GM11168 (cell line): ENCODE results near the gene FRYL.
"Not testable (repeated sequence)": the region's sequence is repeated elsewhere in the genome, so short reads cannot be mapped to it uniquely, and the experiment has no call there.

Source experiments
- in situ Hi-C: fragments of 300-500 bp; cut with MboI; formaldehyde crosslinking; loops from one replicate; pipeline ENCODE4 v1.12.0; 2022; ENCODE audit warnings: low sequenced_read_pairs; ENCODE audit not compliant: unreplicated experiment

The FRYL gene

GRCh38 chr4:48787056-48787455, 7.0 kb upstream of the FRYL start:
- in situ Hi-C loops = no loop called here

- in situ Hi-C loops = no loop called here
Observed at GRCh38 chr4:48786549-48786948, 6.5 kb upstream of the FRYL start.

GRCh38 chr4:48785302-48785701, 5.2 kb upstream of the FRYL start:
- in situ Hi-C loops = no loop called here

- in situ Hi-C loops = no loop called here
Observed at GRCh38 chr4:48781968-48782367, 1.9 kb upstream of the FRYL start.

GRCh38 chr4:48780865-48781214, 761 bp upstream of the FRYL start:
- in situ Hi-C loops = no loop called here

- in situ Hi-C loops = no loop called here
Observed at GRCh38 chr4:48779095-48779997, 733 bp downstream of the FRYL start.

GRCh38 chr4:48778431-48779094, 1.5 kb downstream of the FRYL start:
- in situ Hi-C loops = no loop called here

- in situ Hi-C loops = no loop called here
Observed at GRCh38 chr4:48777739-48778138, 2.3 kb downstream of the FRYL start.

GRCh38 chr4:48774760-48775710, 5.0 kb downstream of the FRYL start:
- in situ Hi-C loops = no loop called here

- in situ Hi-C loops = no loop called here
Observed at GRCh38 chr4:48772556-48772955, 7.5 kb downstream of the FRYL start.

GRCh38 chr4:48767055-48767929, 12.8 kb downstream of the FRYL start:
- in situ Hi-C loops = loop anchor here (10.0 kb wide), 1 partner anchor 632 kb away; the partner anchor contains the start of gene TXK

- in situ Hi-C loops = loop anchor here (10.0 kb wide), 1 partner anchor 631 kb away; the partner anchor contains the start of gene TXK
Observed at GRCh38 chr4:48766131-48766792, 13.8 kb downstream of the FRYL start.

GRCh38 chr4:48762408-48762807, 17.7 kb downstream of the FRYL start:
- in situ Hi-C loops = loop anchor here (10.0 kb wide), 1 partner anchor 628 kb away; the partner anchor contains the start of gene TXK

GRCh38 chr4:48761286-48761685, 18.8 kb downstream of the FRYL start:
- in situ Hi-C loops = loop anchor here (10.0 kb wide), 1 partner anchor 626 kb away; the partner anchor contains the start of gene TXK

GRCh38 chr4:48758703-48759102, 21.4 kb downstream of the FRYL start:
- in situ Hi-C loops = not testable (repeated sequence)

GRCh38 chr4:48756689-48757220, 23.3 kb downstream of the FRYL start:
- in situ Hi-C loops = no loop called here

- in situ Hi-C loops = no loop called here
Observed at GRCh38 chr4:48755281-48755680, 24.8 kb downstream of the FRYL start.

- in situ Hi-C loops = no loop called here
Observed at GRCh38 chr4:48753159-48753558, 26.9 kb downstream of the FRYL start.

- in situ Hi-C loops = no loop called here
Observed at GRCh38 chr4:48752726-48753125, 27.4 kb downstream of the FRYL start.
